ENCODE data around the gene PLAC1.

GRCh38 chrX:134570509-134570846 is 87.8 kb downstream of the PLAC1 start:
- TF ChIP-seq CTCF (IDR thresholded peaks at IDR 0.05; ENCODE audit: poor library complexity) (no peak), EZH2phosphoT487 (IDR thresholded peaks at IDR 0.05; ENCODE audit: low read depth, severe bottlenecking, unreplicated experiment) (no peak)
